ENCODE data around the gene UNC79.

Gene UNC79

GRCh38 chr14:93648440-93649168 lies 217.9 kb downstream of the UNC79 start:
- in situ Hi-C loops (cut with MboI; ENCODE audit: low sequenced_read_pairs) = no loop called here

GRCh38 chr14:93654599-93654998 lies 223.9 kb downstream of the UNC79 start:
- in situ Hi-C loops (cut with MboI; ENCODE audit: low sequenced_read_pairs) = loop anchor here (10.0 kb wide), 1 partner anchor 250 kb away; no protein-coding TSS in a partner anchor

GRCh38 chr14:93655078-93655750 lies 224.5 kb downstream of the UNC79 start:
- in situ Hi-C loops (cut with MboI; ENCODE audit: low sequenced_read_pairs) = loop anchor here (10.0 kb wide), 1 partner anchor 250 kb away; no protein-coding TSS in a partner anchor

- in situ Hi-C loops (cut with MboI; ENCODE audit: low sequenced_read_pairs) = loop anchor here (10.0 kb wide), 1 partner anchor 247 kb away; no protein-coding TSS in a partner anchor
Measured at GRCh38 chr14:93657875-93658274, 227.1 kb downstream of the UNC79 start.

- in situ Hi-C loops (cut with MboI; ENCODE audit: low sequenced_read_pairs) = no loop called here
Measured at GRCh38 chr14:93663317-93663716, 232.6 kb downstream of the UNC79 start.

GRCh38 chr14:93665169-93665568 lies 234.4 kb downstream of the UNC79 start:
- in situ Hi-C loops (cut with MboI; ENCODE audit: low sequenced_read_pairs) = no loop called here

GRCh38 chr14:93669632-93670031 lies 238.9 kb downstream of the UNC79 start:
- in situ Hi-C loops (cut with MboI; ENCODE audit: low sequenced_read_pairs) = no loop called here

- in situ Hi-C loops (cut with MboI; ENCODE audit: low sequenced_read_pairs) = no loop called here
Measured at GRCh38 chr14:93674343-93674742, 243.6 kb downstream of the UNC79 start.

- in situ Hi-C loops (cut with MboI; ENCODE audit: low sequenced_read_pairs) = no loop called here
Measured at GRCh38 chr14:93675651-93676050, 244.9 kb downstream of the UNC79 start.

GRCh38 chr14:93676416-93676958 lies 245.7 kb downstream of the UNC79 start:
- in situ Hi-C loops (cut with MboI; ENCODE audit: low sequenced_read_pairs) = no loop called here

- in situ Hi-C loops (cut with MboI; ENCODE audit: low sequenced_read_pairs) = no loop called here
Measured at GRCh38 chr14:93682459-93682858, 251.7 kb downstream of the UNC79 start.

- in situ Hi-C loops (cut with MboI; ENCODE audit: low sequenced_read_pairs) = no loop called here
Measured at GRCh38 chr14:93683226-93683625, 252.5 kb downstream of the UNC79 start.

- in situ Hi-C loops (cut with MboI; ENCODE audit: low sequenced_read_pairs) = no loop called here
Measured at GRCh38 chr14:93685121-93685895, 254.6 kb downstream of the UNC79 start.

GRCh38 chr14:93686268-93686667 lies 255.5 kb downstream of the UNC79 start:
- in situ Hi-C loops (cut with MboI; ENCODE audit: low sequenced_read_pairs) = no loop called here

GRCh38 chr14:93688239-93688666 lies 257.5 kb downstream of the UNC79 start:
- in situ Hi-C loops (cut with MboI; ENCODE audit: low sequenced_read_pairs) = no loop called here

GRCh38 chr14:93688820-93689219 lies 258.1 kb downstream of the UNC79 start:
- in situ Hi-C loops (cut with MboI; ENCODE audit: low sequenced_read_pairs) = no loop called here

- in situ Hi-C loops (cut with MboI; ENCODE audit: low sequenced_read_pairs) = no loop called here
Measured at GRCh38 chr14:93690146-93690545, 259.4 kb downstream of the UNC79 start.

GRCh38 chr14:93691042-93691780 lies 260.5 kb downstream of the UNC79 start:
- in situ Hi-C loops (cut with MboI; ENCODE audit: low sequenced_read_pairs) = no loop called here

GRCh38 chr14:93693914-93694313 lies 263.2 kb downstream of the UNC79 start:
- in situ Hi-C loops (cut with MboI; ENCODE audit: low sequenced_read_pairs) = no loop called here

- in situ Hi-C loops (cut with MboI; ENCODE audit: low sequenced_read_pairs) = no loop called here
Measured at GRCh38 chr14:93700928-93701327, 270.2 kb downstream of the UNC79 start.

All from HL-60/S4 (cell line).